ENCODE data around the gene SPG7. TPM values are rescaled to one million over a fixed set of nuclear protein-coding genes. Genes with fewer than 3 reads are reported as not detected.

SPG7 gene
- total RNA-seq, 3 donors from 2014 or later (not counting 1 experiment from before 2014, with no cell fraction given) = 142 to 195 (median 180) TPM

GRCh38 chr16:89536371-89536770, 28.2 kb downstream of the SPG7 start:
- ATAC-seq (no peak), DNase-seq (no peak)
- H3K9me3 Mint-ChIP-seq = no peaks in the 10 kb centered on the region
- Histone ChIP-seq H3K4me3 (ENCODE audit: low read length) (no peak overlapping the region), H3K36me3 (ENCODE audit: control insufficient read depth, insufficient read depth, low read length) (peaks cover 52% of the 10 kb centered on the region), H3K9me3 (ENCODE audit: control insufficient read depth, insufficient read depth, low read length) (no peaks in the 10 kb centered on the region), H3K4me1 (ENCODE audit: control insufficient read depth, insufficient read depth, low read length) (peaks cover 21% of the 10 kb centered on the region), H3K27me3 (ENCODE audit: control insufficient read depth, insufficient read depth, low read length) (no peaks in the 10 kb centered on the region), H3K27ac (ENCODE audit: low read length) (no peak overlapping the region)
- H3K4me1 Mint-ChIP-seq = peaks cover 13 to 14% of the 10 kb centered on the region in 2 donors
- no peak for TF ChIP-seq CTCF (IDR thresholded peaks at IDR 0.05)
- no peaks in the 10 kb centered on the region for H3K27me3 Mint-ChIP-seq (ENCODE audit: low read depth in 2 of 2)
- intact Hi-C loops (cut with micrococcal nuclease) = no loop called here
- H3K27ac Mint-ChIP-seq = no peak overlapping the region
- H3K4me3 Mint-ChIP-seq = no peak overlapping the region
- no peaks in the 10 kb centered on the region for H3K36me3 Mint-ChIP-seq
- WGBS (ENCODE audit: insufficient coverage) = 99% methylated on average over 19 of the region's 24 CpGs

- H3K4me3 ChIP-seq (ENCODE audit: low read length) = no peak overlapping the region
- H3K9me3 Mint-ChIP-seq = no peaks in the 10 kb centered on the region
- no peak overlapping the region for H3K27ac ChIP-seq (ENCODE audit: low read length)
- no peaks in the 10 kb centered on the region for H3K36me3 Mint-ChIP-seq
- no peaks in the 10 kb centered on the region for H3K27me3 ChIP-seq (ENCODE audit: control insufficient read depth, insufficient read depth, low read length)
- no peak overlapping the region for H3K4me3 Mint-ChIP-seq
- H3K4me1 ChIP-seq (ENCODE audit: control insufficient read depth, insufficient read depth, low read length) = peaks cover 21% of the 10 kb centered on the region
- DNase-seq = no peak
- peaks cover 13 to 14% of the 10 kb centered on the region in 2 donors for H3K4me1 Mint-ChIP-seq
- intact Hi-C loops (cut with micrococcal nuclease) = no loop called here
- no peak for ATAC-seq
- H3K9me3 ChIP-seq (ENCODE audit: control insufficient read depth, insufficient read depth, low read length) = no peaks in the 10 kb centered on the region
- no peak overlapping the region for H3K27ac Mint-ChIP-seq
- WGBS (ENCODE audit: insufficient coverage) = 96% methylated on average over 36 of the region's 36 CpGs
- H3K27me3 Mint-ChIP-seq (ENCODE audit: low read depth in 2 of 2) = no peaks in the 10 kb centered on the region
- TF ChIP-seq CTCF (IDR thresholded peaks at IDR 0.05) = no peak
- peaks cover 47% of the 10 kb centered on the region for H3K36me3 ChIP-seq (ENCODE audit: control insufficient read depth, insufficient read depth, low read length)
Measured at GRCh38 chr16:89536886-89537548, 28.8 kb downstream of the SPG7 start.

GRCh38 chr16:89537549-89537925, 29.3 kb downstream of the SPG7 start:
- Histone ChIP-seq H3K27me3 (ENCODE audit: control insufficient read depth, insufficient read depth, low read length) (no peaks in the 10 kb centered on the region), H3K4me3 (ENCODE audit: low read length) (no peak overlapping the region), H3K9me3 (ENCODE audit: control insufficient read depth, insufficient read depth, low read length) (no peaks in the 10 kb centered on the region), H3K36me3 (ENCODE audit: control insufficient read depth, insufficient read depth, low read length) (peaks cover 41% of the 10 kb centered on the region), H3K27ac (ENCODE audit: low read length) (no peak overlapping the region), H3K4me1 (ENCODE audit: control insufficient read depth, insufficient read depth, low read length) (peaks cover 21% of the 10 kb centered on the region)
- no peaks in the 10 kb centered on the region for H3K36me3 Mint-ChIP-seq
- H3K9me3 Mint-ChIP-seq = no peaks in the 10 kb centered on the region
- intact Hi-C loops (cut with micrococcal nuclease) = no loop called here
- peaks cover 13 to 14% of the 10 kb centered on the region in 2 donors for H3K4me1 Mint-ChIP-seq
- no peaks in the 10 kb centered on the region for H3K27me3 Mint-ChIP-seq (ENCODE audit: low read depth in 2 of 2)
- no peak overlapping the region for H3K27ac Mint-ChIP-seq
- no peak for ATAC-seq
- 95% methylated on average over 7 of the region's 7 CpGs for WGBS (ENCODE audit: insufficient coverage)
- H3K4me3 Mint-ChIP-seq = no peak overlapping the region
- no peak for TF ChIP-seq CTCF (IDR thresholded peaks at IDR 0.05)
- DNase-seq = no peak

GRCh38 chr16:89538286-89538685, 30.1 kb downstream of the SPG7 start:
- no peak overlapping the region for H3K4me3 Mint-ChIP-seq
- H3K27me3 Mint-ChIP-seq (ENCODE audit: low read depth in 2 of 2) = no peaks in the 10 kb centered on the region
- whole genome bisulfite sequencing (ENCODE audit: insufficient coverage) = 96% methylated on average over 12 of the region's 12 CpGs
- H3K27ac Mint-ChIP-seq = no peak overlapping the region
- no peaks in the 10 kb centered on the region for H3K9me3 ChIP-seq (ENCODE audit: control insufficient read depth, insufficient read depth, low read length)
- no peaks in the 10 kb centered on the region for H3K27me3 ChIP-seq (ENCODE audit: control insufficient read depth, insufficient read depth, low read length)
- peaks cover 13 to 14% of the 10 kb centered on the region in 2 donors for H3K4me1 Mint-ChIP-seq
- intact Hi-C loops (cut with micrococcal nuclease) = no loop called here
- H3K36me3 ChIP-seq (ENCODE audit: control insufficient read depth, insufficient read depth, low read length) = peaks cover 37% of the 10 kb centered on the region
- TF ChIP-seq CTCF (IDR thresholded peaks at IDR 0.05) = no peak
- no peak overlapping the region for H3K27ac ChIP-seq (ENCODE audit: low read length)
- no peak for DNase-seq
- peaks cover 21% of the 10 kb centered on the region for H3K4me1 ChIP-seq (ENCODE audit: control insufficient read depth, insufficient read depth, low read length)
- no peaks in the 10 kb centered on the region for H3K9me3 Mint-ChIP-seq
- H3K4me3 ChIP-seq (ENCODE audit: low read length) = no peak overlapping the region
- H3K36me3 Mint-ChIP-seq = no peaks in the 10 kb centered on the region
- ATAC-seq = no peak

All from natural killer cell (primary cell).